IMR-90 (cell line): ENCODE measurements around the gene TOR3A. TPM values are rescaled to one million over a fixed set of nuclear protein-coding genes. Genes with fewer than 3 reads are reported as not detected.

Source experiments
- ATAC-seq: fragments of 200-7000 bp; cut with Tn5 transposase; 2 replicates; pipeline ENCODE4 v1.9.1; 2020; ENCODE audit warnings: low read depth, mild to moderate bottlenecking, moderate library complexity
- BruUV-seq: library from RNA; stranded (reverse); fragments of 400-500 nt; replicated peaks from 2 replicates; lab custom pipeline; 2021; lab: Mats Ljungman, UMichigan
- CTCF ChIA-PET: fragments of 300-600 bp; formaldehyde crosslinking; extraction: SDS; loops from one replicate; lab custom pipeline; 2021; ENCODE audit warnings: antibody characterized with exemption; lab: Yijun Ruan, JAX
- POLR2A ChIA-PET: fragments of 300-600 bp; sonication (Branson Sonifier 250); formaldehyde crosslinking; loops from one replicate; lab custom pipeline; 2022; ENCODE audit warnings: antibody characterized with exemption; ENCODE audit not compliant: unreplicated experiment; lab: Charles Lee
- DNase-seq: peaks from one replicate; pipeline ENCODE4 v3.0.0; 2013
- H2AFZ ChIP-seq: replicated peaks from 2 replicates; pipeline ENCODE3; 2013; ENCODE audit warnings: low read length, mild to moderate bottlenecking; ENCODE audit not compliant: poor library complexity
- H2AK5ac ChIP-seq: 2 replicates; pipeline ENCODE4 v1.6.1; 2013; ENCODE audit warnings: low read depth, low read length, inconsistent platforms
- H2AK9ac ChIP-seq: replicated peaks from 2 replicates; pipeline ENCODE3; 2013; ENCODE audit warnings: mild to moderate bottlenecking, low read depth, low read length, moderate library complexity; ENCODE audit not compliant: poor library complexity
- H2BK120ac ChIP-seq: 2 replicates; pipeline ENCODE4 v1.6.1; 2013; ENCODE audit warnings: low read depth, low read length, inconsistent platforms
- H2BK15ac ChIP-seq: 3 replicates; pipeline ENCODE4 v1.6.1; 2013; ENCODE audit warnings: low read depth, low read length, inconsistent platforms
- H2BK20ac ChIP-seq: 2 replicates; pipeline ENCODE4 v1.6.1; 2013; ENCODE audit warnings: low read depth, mild to moderate bottlenecking, inconsistent platforms, low read length, moderate library complexity
- H2BK5ac ChIP-seq: 2 replicates; pipeline ENCODE4 v1.6.1; 2013; ENCODE audit warnings: mild to moderate bottlenecking, low read depth, low read length, inconsistent platforms; ENCODE audit not compliant: poor library complexity, severe bottlenecking
- H3K14ac ChIP-seq: replicated peaks from 2 replicates; pipeline ENCODE4 v1.6.1; 2013; ENCODE audit warnings: low read depth, low read length, inconsistent platforms
- H3K18ac ChIP-seq: 2 replicates; pipeline ENCODE4 v1.6.1; 2013; ENCODE audit warnings: low read depth, low read length, control low read depth
- H3K23ac ChIP-seq: 2 replicates; pipeline ENCODE4 v1.6.1; 2013; ENCODE audit warnings: low read depth, low read length, inconsistent platforms
- H3K27ac ChIP-seq: 2 replicates; pipeline ENCODE4 v1.5.1; 2013; ENCODE audit warnings: mild to moderate bottlenecking, control low read depth, low read length; ENCODE audit not compliant: insufficient read depth
- H3K27me3 ChIP-seq: 2 replicates; pipeline ENCODE4 v1.6.1; 2013; ENCODE audit warnings: low read length; ENCODE audit not compliant: control insufficient read depth, insufficient read depth
- H3K36me3 ChIP-seq: 2 replicates; pipeline ENCODE4 v1.6.1; 2013; ENCODE audit warnings: low read length, mixed read lengths; ENCODE audit not compliant: control insufficient read depth, insufficient read depth
- H3K4ac ChIP-seq: 2 replicates; pipeline ENCODE4 v1.6.1; 2013; ENCODE audit warnings: low read depth, low read length, inconsistent platforms
- H3K4me1 ChIP-seq: 2 replicates; pipeline ENCODE4 v1.6.1; 2013; ENCODE audit warnings: low read length, mixed read lengths; ENCODE audit not compliant: control insufficient read depth, insufficient read depth
- H3K4me2 ChIP-seq: 2 replicates; pipeline ENCODE4 v1.6.1; 2013; ENCODE audit warnings: low read depth, mild to moderate bottlenecking, control low read depth, low read length, moderate library complexity
- H3K4me3 ChIP-seq: 2 replicates; pipeline ENCODE4 v1.5.1; 2013; ENCODE audit warnings: low read depth, mild to moderate bottlenecking, control low read depth, low read length, moderate library complexity; ENCODE audit not compliant: insufficient read depth
- H3K56ac ChIP-seq: 2 replicates; pipeline ENCODE4 v1.6.1; 2013; ENCODE audit warnings: low read length, inconsistent platforms; ENCODE audit not compliant: insufficient read depth; ENCODE audit errors: extremely low read depth
- H3K79me1 ChIP-seq, 2 experiments: 2 replicates each; pipeline ENCODE4 v1.6.1; 2013; ENCODE audit warnings: low read length in 2 of 2, inconsistent platforms in 1 of 2, low read depth in 1 of 2
- H3K9ac ChIP-seq: 2 replicates; pipeline ENCODE4 v1.6.1; 2013; ENCODE audit warnings: low read depth, low read length, control low read depth
- H3K9me1 ChIP-seq: 2 replicates; pipeline ENCODE4 v1.6.1; 2013; ENCODE audit warnings: low read length, inconsistent platforms; ENCODE audit not compliant: insufficient read depth
- H3K9me3 ChIP-seq: 2 replicates; pipeline ENCODE4 v1.6.1; 2013; ENCODE audit warnings: low read length; ENCODE audit not compliant: control insufficient read depth, insufficient read depth
- H4K20me1 ChIP-seq: 2 replicates; pipeline ENCODE4 v1.6.1; 2013; ENCODE audit warnings: low read length, inconsistent platforms; ENCODE audit not compliant: insufficient read depth
- H4K5ac ChIP-seq: 2 replicates; pipeline ENCODE4 v1.6.1; 2013; ENCODE audit warnings: mild to moderate bottlenecking, low read depth, low read length, control low read depth
- H4K8ac ChIP-seq, 2 experiments: 2 replicates each; pipeline ENCODE4 v1.6.1; 2013; ENCODE audit warnings: low read depth in 2 of 2, low read length in 2 of 2, control low read depth in 1 of 2, inconsistent platforms in 1 of 2
- H4K91ac ChIP-seq: 2 replicates; pipeline ENCODE4 v1.6.1; 2013; ENCODE audit warnings: low read depth, low read length, inconsistent platforms; ENCODE audit not compliant: insufficient read depth
- BHLHE40 ChIP-seq: fragments of 150-350 bp; IDR thresholded peaks from 2 replicates; pipeline ENCODE4 v1.6.1; 2016; ENCODE audit warnings: mild to moderate bottlenecking, low read depth, low read length
- MAZ ChIP-seq: IDR thresholded peaks from 2 replicates; pipeline ENCODE4 v1.6.1; 2012; ENCODE audit warnings: low read depth, mild to moderate bottlenecking, low read length, improper control_type of control experiment, moderate library complexity, borderline replicate concordance
- MXI1 ChIP-seq: IDR thresholded peaks from 2 replicates; pipeline ENCODE4 v1.6.1; 2012; ENCODE audit warnings: low read depth, mild to moderate bottlenecking, low read length, moderate library complexity, borderline replicate concordance
- POLR2A ChIP-seq: IDR thresholded peaks from 2 replicates; pipeline ENCODE4 v1.6.1; 2012; ENCODE audit warnings: mild to moderate bottlenecking, low read depth, low read length
- WGBS, 2 experiments: methylation state at CpG; one replicate each; pipeline versions ENCODE4 v1.1.5 to v1.1.7; 2013; ENCODE audit warnings: missing lambda C conversion rate in 2 of 2; ENCODE audit not compliant: insufficient read length in 1 of 2; ENCODE audit errors: extremely low coverage in 2 of 2; 5-methylcytosine and 5-hydroxymethylcytosine counted together
- dilution Hi-C: fragments of 300-500 bp; cut with HindIII; formaldehyde crosslinking; loops from one replicate; pipeline ENCODE4 v1.14.3; 2018; ENCODE audit warnings: low sequenced_read_pairs; ENCODE audit not compliant: unreplicated experiment
- in situ Hi-C: fragments of 300-500 bp; cut with MboI; formaldehyde crosslinking; loops from 3 replicates; pipeline ENCODE4 v1.14.3; 2019; ENCODE audit warnings: low sequenced_read_pairs, inconsistent platforms, mixed read lengths
- intact Hi-C: fragments of 100-400 bp; cut with micrococcal nuclease; formaldehyde crosslinking; loops from 2 replicates; pipeline ENCODE4 v1.10.0; 2022
- polyA plus RNA-seq, 3 experiments: library from polyadenylated mRNA; depleted of rRNA; stranded (reverse); fragments of >200 nt; gene quantifications; 2 replicates each; pipeline ENCODE4 v1.2.3, GENCODE V29; 2012; ENCODE audit warnings: low replicate concordance in 1 of 3
- total RNA-seq: library from RNA; depleted of rRNA; stranded (reverse); fragments of >200 nt; gene quantifications from 2 replicates; pipeline ENCODE4 v1.2.3, GENCODE V29; 2012
- TF ChIP-seq, protein P1 (sequence below): fragments of 150-350 bp; IDR thresholded peaks from 2 replicates; pipeline ENCODE4 v1.6.1; 2017; ENCODE audit warnings: mild to moderate bottlenecking, antibody characterized with exemption, low read length, low read depth

Gene TOR3A
- total and polyA plus RNA-seq, 2 of the 4 experiments (the other 2 are of a cell fraction): 16.8 to 22.2 TPM

DNA sequence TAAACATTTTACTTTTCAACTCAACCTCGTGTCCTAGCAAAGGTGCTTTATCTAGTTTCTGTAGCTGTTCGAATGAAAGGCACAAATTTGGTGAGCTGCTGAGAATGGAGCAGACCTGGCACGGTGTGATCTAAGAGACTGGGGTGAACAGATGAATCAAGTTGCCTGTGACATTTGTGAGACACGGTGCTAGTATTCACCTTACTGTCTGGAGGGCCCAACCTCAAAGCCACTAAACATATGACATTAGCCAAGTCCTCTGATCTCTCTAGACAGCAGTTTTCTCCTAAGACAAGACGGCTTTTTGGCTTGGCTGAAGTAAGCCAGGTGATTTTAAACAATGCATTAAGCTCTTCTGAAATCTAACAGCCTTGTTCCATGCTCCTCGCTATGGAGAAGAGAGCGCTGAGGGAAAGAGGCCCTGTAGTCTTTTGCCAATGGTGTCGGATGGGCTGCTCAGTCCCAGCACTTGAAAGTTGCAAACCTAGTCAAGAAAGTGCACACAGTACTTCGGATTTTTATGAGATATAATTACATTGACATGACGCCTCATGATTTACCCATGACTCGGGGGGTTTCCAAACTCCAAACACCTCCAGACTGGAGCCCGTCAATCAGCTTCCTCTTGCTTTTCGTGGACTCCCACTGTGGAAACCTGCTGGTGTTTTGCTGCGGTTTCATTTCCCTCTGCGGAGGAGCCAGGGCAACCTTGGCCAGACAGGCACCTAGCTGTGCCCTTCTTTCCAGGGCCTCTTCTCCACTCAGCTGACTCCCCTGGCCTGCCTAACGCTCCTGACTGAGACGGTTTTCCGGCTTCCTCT, 794 bp upstream of the TOR3A start (continued):
- TF ChIP-seq MXI1: no peak
- TF ChIP-seq BHLHE40: no peak

GRCh38 chr1:179082333-179082998, 596 bp downstream of the TOR3A start:
- Histone ChIP-seq H4K8ac (peak overlapping the region; percentile 46 to 82; a peak in 2 of 4 replicates), H2AK9ac (peak overlapping the region; percentile 89), H2BK120ac (no peak overlapping the region; the same call in 1 of the 2 replicates), H3K79me1 (peaks cover 14 to 50% of the 10 kb centered on the region in 2 experiments), H3K4me3 (peak overlapping the region; percentile 79), H2BK15ac (0 out of 3 replicates have a peak overlapping the region, but pooled peaks have one; percentile 19), H3K4me2 (peak overlapping the region; percentile 93), H3K9ac (peak overlapping the region; percentile 62), H3K9me3 (no peaks in the 10 kb centered on the region), H4K20me1 (no peaks in the 10 kb centered on the region; the same call in 1 of the 2 replicates), H3K23ac (peak overlapping the region; percentile 79), H3K27ac (peak overlapping the region; percentile 73), H2BK20ac (0 out of 2 replicates have a peak overlapping the region, but pooled peaks have one; percentile 2), H3K9me1 (peaks cover 7% of the 10 kb centered on the region; the same call in 1 of the 2 replicates), H2BK5ac (peak overlapping the region; percentile 61), H2AK5ac (peak overlapping the region; percentile 63), H3K4me1 (peaks cover 8% of the 10 kb centered on the region), H3K4ac (peak overlapping the region; percentile 74), H3K36me3 (peaks cover 11% of the 10 kb centered on the region), H3K18ac (no peak overlapping the region; the same call in 1 of the 2 replicates), H4K5ac (no peak overlapping the region), H2AFZ (peak overlapping the region; percentile 99), H4K91ac (peak overlapping the region; percentile 31), H3K27me3 (no peaks in the 10 kb centered on the region), H3K56ac (peak overlapping the region; percentile 46; the same call in 1 of the 2 replicates), H3K14ac (peak overlapping the region; percentile 75)
- ATAC-seq (peak; percentile 43), DNase-seq (no peak)
- WGBS, 2 experiments: 2% methylated on average over 27 of the region's 52 CpGs; no CpG with 5 or more reads in 1 of the 2 experiments
- intact Hi-C loops: loop anchor here (2.0 to 5.0 kb wide), 2 partner anchors 110 to 270 kb away; no protein-coding TSS in a partner anchor
- dilution Hi-C loops: no loop called here
- ChIA-PET CTCF (interaction anchor here (0.6 kb wide), 1 partner anchor 350 kb away, joined by 4 read pairs; no protein-coding TSS in a partner anchor), POLR2A (interaction anchor here (0.5 kb wide), 1 partner anchor 49 kb away, joined by 4 read pairs; no protein-coding TSS in a partner anchor)
- in situ Hi-C loops: no loop called here
- TF ChIP-seq, protein P1, sequence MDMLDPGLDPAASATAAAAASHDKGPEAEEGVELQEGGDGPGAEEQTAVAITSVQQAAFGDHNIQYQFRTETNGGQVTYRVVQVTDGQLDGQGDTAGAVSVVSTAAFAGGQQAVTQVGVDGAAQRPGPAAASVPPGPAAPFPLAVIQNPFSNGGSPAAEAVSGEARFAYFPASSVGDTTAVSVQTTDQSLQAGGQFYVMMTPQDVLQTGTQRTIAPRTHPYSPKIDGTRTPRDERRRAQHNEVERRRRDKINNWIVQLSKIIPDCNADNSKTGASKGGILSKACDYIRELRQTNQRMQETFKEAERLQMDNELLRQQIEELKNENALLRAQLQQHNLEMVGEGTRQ: peak; percentile 50
- no peak for TF ChIP-seq POLR2A
- TF ChIP-seq MAZ: 0 out of 2 replicates have a peak, but pooled peaks have one; percentile 13
- no TSS peak for BruUV-seq
